Measurements from ENCODE around the gene ATP6V1G2. TPM values are rescaled to one million over a fixed set of nuclear protein-coding genes. Genes with fewer than 3 reads are reported as not detected.

ATP6V1G2 gene
- total and polyA plus RNA-seq, 2 of the 8 experiments (the other 6 are each of a cell fraction or from before 2014, with no cell fraction given) = 3.0 to 5.7 TPM

GRCh38 chr6:31497531-31498476 lies 48.6 kb downstream of the ATP6V1G2 start, which contains the start of gene MICB (continued):
- TF ChIP-seq CTCF (IDR thresholded peaks at IDR 0.05; ENCODE audit: control extremely low read depth in 1 of 3, insufficient read depth in 1 of 3, low read depth in 1 of 3, low read length in 3 of 3) = no peak
- TF ChIP-seq YY1 (IDR thresholded peaks at IDR 0.05; ENCODE audit: low read depth, low read length) = no peak
- no peak for TF ChIP-seq ZNF274 (IDR thresholded peaks at IDR 0.05; ENCODE audit: borderline replicate concordance, extremely low read depth, low read length)
- no peak for TF ChIP-seq GABPA (IDR thresholded peaks at IDR 0.05; ENCODE audit: borderline replicate concordance, insufficient read depth, low read length)
- TF ChIP-seq CBX8 (IDR thresholded peaks at IDR 0.05; ENCODE audit: borderline replicate concordance, low read depth, low read length) = no peak
- no peak for TF ChIP-seq SIRT6 (IDR thresholded peaks at IDR 0.05; ENCODE audit: low read length)
- peak in 1 of 2 experiments; percentile 79; a peak in 2 of 3 replicates for TF ChIP-seq POLR2A (IDR thresholded peaks at IDR 0.05; ENCODE audit: control extremely low read depth in 1 of 2, low read depth in 2 of 2, low read length in 2 of 2)
- TF ChIP-seq BACH1 (IDR thresholded peaks at IDR 0.05; ENCODE audit: low read length) = no peak
- TF ChIP-seq EZH2 (IDR thresholded peaks at IDR 0.05; ENCODE audit: low read depth, low read length, severe bottlenecking) = no peak
- TF ChIP-seq RAD21 (IDR thresholded peaks at IDR 0.05 in 1 of 2, conservative IDR thresholded peaks at IDR 0.05 in 1 of 2; ENCODE audit: low read depth in 2 of 2, low read length in 2 of 2) = no peak
- TF ChIP-seq KDM4A (IDR thresholded peaks at IDR 0.05; ENCODE audit: low read depth, low read length, severe bottlenecking) = peak; percentile 77
- peak; percentile 52; the same call in 1 of the 2 replicates for TF ChIP-seq SP1 (IDR thresholded peaks at IDR 0.05; ENCODE audit: low read depth, low read length)
- TF ChIP-seq POLR2AphosphoS5 (IDR thresholded peaks at IDR 0.05; ENCODE audit: low read depth, low read length) = 0 out of 2 replicates have a peak, but pooled peaks have one; percentile 63
- no peak for TF ChIP-seq SP4 (IDR thresholded peaks at IDR 0.05; ENCODE audit: low read length)

Measured in H1 (cell line).